ENCODE data around the gene NLGN3.

GRCh38 chrX:71098951-71099506 lies 45.6 kb upstream of the NLGN3 start:
- TF ChIP-seq CTCF (IDR thresholded peaks at IDR 0.05) (no peak), POLR2A (IDR thresholded peaks at IDR 0.05) (no peak)
